ENCODE measurements around the gene RBBP9.

RBBP9 gene

DNA sequence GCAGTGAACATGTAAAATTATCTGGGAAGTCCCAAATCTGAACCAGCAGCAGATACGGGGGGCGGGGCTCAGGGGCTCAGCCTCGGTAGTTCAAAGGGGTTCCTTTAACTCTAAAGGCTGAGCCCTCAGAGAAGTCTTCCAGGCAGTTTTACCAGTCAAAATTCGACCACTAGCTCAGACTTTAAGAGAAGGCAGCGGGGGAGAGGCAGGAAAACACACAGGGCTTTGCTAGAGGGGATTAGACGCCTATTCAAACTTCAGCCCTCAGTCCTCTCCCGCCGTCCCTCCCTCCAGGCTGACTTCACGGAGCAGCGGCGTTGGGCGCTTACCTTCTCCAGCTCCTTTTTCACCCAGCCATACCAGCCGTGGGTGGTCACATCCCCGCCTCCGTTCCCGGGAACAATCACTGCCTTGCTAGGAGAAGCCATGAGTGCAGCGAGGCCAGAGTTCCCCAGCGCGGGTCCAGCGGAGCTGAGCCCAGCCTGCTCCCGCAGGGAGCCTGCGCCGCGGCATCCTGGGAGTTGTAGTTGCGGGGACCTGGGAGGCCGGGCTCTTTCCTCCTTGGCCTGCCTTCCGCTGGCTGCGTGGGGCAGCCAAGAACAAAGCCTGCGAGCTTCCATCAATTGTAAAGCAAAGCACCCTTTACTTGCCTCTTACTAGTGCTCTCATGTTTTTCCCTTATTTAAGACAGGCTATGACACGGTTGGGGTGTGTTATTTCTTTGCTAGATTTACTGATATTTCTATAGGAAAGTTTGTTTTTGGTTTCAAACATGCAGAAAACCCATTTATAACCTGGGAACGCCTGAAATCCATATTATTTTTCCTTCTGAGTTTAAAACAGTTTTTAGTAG lies at the start of gene RBBP9:
RBBP9 (minus strand) TSS at position 486 of the 853 bp plus-strand sequence; CDS start at position 428, 58 bp downstream.
- TF ChIP-seq, protein P1, sequence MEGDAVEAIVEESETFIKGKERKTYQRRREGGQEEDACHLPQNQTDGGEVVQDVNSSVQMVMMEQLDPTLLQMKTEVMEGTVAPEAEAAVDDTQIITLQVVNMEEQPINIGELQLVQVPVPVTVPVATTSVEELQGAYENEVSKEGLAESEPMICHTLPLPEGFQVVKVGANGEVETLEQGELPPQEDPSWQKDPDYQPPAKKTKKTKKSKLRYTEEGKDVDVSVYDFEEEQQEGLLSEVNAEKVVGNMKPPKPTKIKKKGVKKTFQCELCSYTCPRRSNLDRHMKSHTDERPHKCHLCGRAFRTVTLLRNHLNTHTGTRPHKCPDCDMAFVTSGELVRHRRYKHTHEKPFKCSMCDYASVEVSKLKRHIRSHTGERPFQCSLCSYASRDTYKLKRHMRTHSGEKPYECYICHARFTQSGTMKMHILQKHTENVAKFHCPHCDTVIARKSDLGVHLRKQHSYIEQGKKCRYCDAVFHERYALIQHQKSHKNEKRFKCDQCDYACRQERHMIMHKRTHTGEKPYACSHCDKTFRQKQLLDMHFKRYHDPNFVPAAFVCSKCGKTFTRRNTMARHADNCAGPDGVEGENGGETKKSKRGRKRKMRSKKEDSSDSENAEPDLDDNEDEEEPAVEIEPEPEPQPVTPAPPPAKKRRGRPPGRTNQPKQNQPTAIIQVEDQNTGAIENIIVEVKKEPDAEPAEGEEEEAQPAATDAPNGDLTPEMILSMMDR (IDR thresholded peaks at IDR 0.05; ENCODE audit: unreplicated experiment in 3 of 3): no peak
- Mint-ChIP-seq H3K27ac (peak within 1 kb of the TSS; percentile 91 to 98 (median 98)), H3K36me3 (ENCODE audit: low read depth) (peaks cover 13% of the 10 kb centered on the region), H3K27me3 (ENCODE audit: low read depth) (no peaks in the 10 kb centered on the region), H3K4me3 (peak within 1 kb of the TSS; percentile 98 to 99 (median 99)), H3K9me3 (no peaks in the 10 kb centered on the region), H3K4me1 (peaks cover 21% of the 10 kb centered on the region)

DNA sequence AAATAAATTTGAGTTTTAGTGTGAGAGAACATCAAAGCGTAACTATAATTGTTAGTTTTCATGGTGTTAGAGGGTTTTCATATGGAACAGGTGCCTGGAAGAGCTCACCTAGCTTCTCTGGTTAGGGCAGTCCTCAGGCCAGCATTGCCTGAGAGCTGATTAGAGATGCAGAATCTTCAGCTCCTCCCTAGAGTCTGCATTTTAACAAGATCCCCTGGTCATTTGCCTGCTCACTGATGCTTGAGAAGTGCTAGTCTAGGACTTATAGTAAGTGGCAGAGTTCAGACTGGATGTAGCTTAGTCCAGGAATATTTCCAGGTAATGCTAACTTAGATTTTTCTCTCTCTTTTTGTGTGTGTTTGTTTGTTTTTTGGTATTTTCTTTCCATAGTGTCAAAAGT lies 48.5 kb upstream of the RBBP9 start:
- peak overlapping the region; percentile 1 to 70 (median 62) for H3K27ac Mint-ChIP-seq
- H3K27me3 Mint-ChIP-seq (ENCODE audit: low read depth): no peaks in the 10 kb centered on the region
- TF ChIP-seq, protein P1 (IDR thresholded peaks at IDR 0.05; ENCODE audit: unreplicated experiment in 3 of 3): no peak
- no peak overlapping the region for H3K4me3 Mint-ChIP-seq
- H3K36me3 Mint-ChIP-seq (ENCODE audit: low read depth): peaks cover 43% of the 10 kb centered on the region
- H3K9me3 Mint-ChIP-seq: no peaks in the 10 kb centered on the region
- no peaks in the 10 kb centered on the region for H3K4me1 Mint-ChIP-seq

DNA sequence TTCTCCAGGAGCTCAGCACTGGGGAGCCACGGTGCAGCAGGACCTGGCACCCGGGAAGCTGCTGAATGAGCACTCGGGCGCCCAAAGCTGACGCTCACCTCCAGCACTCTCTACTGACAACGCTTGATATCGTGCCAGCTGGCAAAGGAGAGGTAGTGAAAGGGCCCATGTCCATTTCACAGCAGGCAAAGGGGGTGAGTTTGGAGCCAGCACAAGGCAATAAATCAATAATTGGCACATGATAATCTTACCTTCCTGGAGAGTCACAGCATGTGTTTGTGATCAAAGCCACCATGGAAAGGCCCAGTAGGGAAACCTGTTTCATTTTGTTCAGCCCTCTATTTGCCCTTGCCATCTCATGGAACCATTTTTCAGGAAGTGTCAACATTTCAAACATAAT lies 46.9 kb upstream of the RBBP9 start:
- Mint-ChIP-seq H3K27ac (peak overlapping the region in 2 of 3 experiments; percentile 12 to 61), H3K9me3 (peaks cover 6% of the 10 kb centered on the region), H3K27me3 (ENCODE audit: low read depth) (no peaks in the 10 kb centered on the region), H3K4me3 (no peak overlapping the region), H3K4me1 (no peaks in the 10 kb centered on the region), H3K36me3 (ENCODE audit: low read depth) (peaks cover 48% of the 10 kb centered on the region)
- TF ChIP-seq, protein P1 (IDR thresholded peaks at IDR 0.05; ENCODE audit: unreplicated experiment in 3 of 3): no peak

DNA sequence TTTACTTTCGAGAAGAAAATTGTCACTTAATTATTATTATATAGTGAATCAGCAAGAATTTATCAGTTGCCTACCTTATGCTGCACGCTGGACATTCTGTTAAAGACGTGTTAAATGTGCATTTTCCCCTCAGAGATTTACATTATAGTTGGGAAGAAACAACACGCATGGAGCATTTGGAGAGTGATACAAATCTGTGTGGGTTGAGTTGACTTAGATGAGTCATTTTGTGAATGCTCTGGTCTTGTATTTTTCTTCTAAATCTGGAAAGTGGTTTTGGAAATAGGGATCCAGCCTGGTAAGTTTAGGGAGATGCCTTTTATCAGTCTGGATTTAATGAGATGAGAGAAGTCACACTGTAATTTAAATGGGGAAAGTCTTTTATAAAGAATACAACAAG lies 46.2 kb upstream of the RBBP9 start:
- no peaks in the 10 kb centered on the region for H3K27me3 Mint-ChIP-seq (ENCODE audit: low read depth)
- peaks cover 49% of the 10 kb centered on the region for H3K36me3 Mint-ChIP-seq (ENCODE audit: low read depth)
- H3K4me1 Mint-ChIP-seq: no peaks in the 10 kb centered on the region
- TF ChIP-seq, protein P1 (IDR thresholded peaks at IDR 0.05; ENCODE audit: unreplicated experiment in 3 of 3): no peak
- peaks cover 6% of the 10 kb centered on the region for H3K9me3 Mint-ChIP-seq
- H3K4me3 Mint-ChIP-seq: no peak overlapping the region
- H3K27ac Mint-ChIP-seq: no peak overlapping the region

DNA sequence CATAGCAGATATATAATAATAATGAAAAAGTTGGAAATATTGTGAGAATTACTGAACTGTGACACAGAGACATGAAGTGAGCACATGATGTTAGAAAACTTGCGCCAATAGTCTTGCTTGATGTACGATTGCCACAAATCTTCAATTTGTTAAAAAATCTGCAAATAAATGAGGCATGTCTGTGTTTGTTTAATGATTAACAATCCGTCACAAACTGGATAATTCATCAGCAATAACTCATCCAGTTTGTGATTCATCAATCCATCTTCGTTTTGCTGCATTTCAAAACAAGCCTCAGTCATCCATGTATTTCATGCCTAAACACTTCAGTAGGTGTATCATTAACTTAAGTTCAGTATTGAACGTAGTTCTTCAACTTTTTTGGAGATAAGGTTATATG lies 44.7 kb upstream of the RBBP9 start:
- peaks cover 8% of the 10 kb centered on the region for H3K9me3 Mint-ChIP-seq
- H3K4me1 Mint-ChIP-seq: no peaks in the 10 kb centered on the region
- H3K27ac Mint-ChIP-seq: peak overlapping the region; percentile 23 to 75 (median 67)
- peaks cover 59% of the 10 kb centered on the region for H3K36me3 Mint-ChIP-seq (ENCODE audit: low read depth)
- H3K4me3 Mint-ChIP-seq: no peak overlapping the region
- TF ChIP-seq, protein P1 (IDR thresholded peaks at IDR 0.05; ENCODE audit: unreplicated experiment in 3 of 3): no peak
- H3K27me3 Mint-ChIP-seq (ENCODE audit: low read depth): no peaks in the 10 kb centered on the region

DNA sequence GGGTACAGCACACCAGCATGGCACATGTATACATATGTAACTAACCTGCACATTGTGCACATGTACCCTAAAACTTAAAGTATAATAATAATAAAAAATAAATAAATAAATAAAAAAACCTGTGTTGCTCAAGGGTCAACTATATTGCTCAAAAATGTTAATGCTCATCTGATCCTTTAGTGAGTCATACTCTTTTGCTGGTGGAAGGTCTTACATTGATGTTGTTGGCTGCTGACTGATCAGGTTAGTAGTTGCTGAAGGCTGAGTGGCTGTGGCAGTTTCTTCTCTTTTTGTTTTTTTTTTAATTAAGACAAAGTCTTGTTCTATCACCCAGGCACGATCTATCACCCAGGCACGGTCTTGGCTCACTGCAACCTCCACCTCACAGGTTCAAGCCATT lies 40.6 kb upstream of the RBBP9 start:
- H3K27me3 Mint-ChIP-seq (ENCODE audit: low read depth): no peaks in the 10 kb centered on the region
- no peaks in the 10 kb centered on the region for H3K4me1 Mint-ChIP-seq
- H3K4me3 Mint-ChIP-seq: no peak overlapping the region
- TF ChIP-seq, protein P1 (IDR thresholded peaks at IDR 0.05; ENCODE audit: unreplicated experiment in 3 of 3): no peak
- peaks cover 76% of the 10 kb centered on the region for H3K36me3 Mint-ChIP-seq (ENCODE audit: low read depth)
- peaks cover 10% of the 10 kb centered on the region for H3K9me3 Mint-ChIP-seq
- no peak overlapping the region for H3K27ac Mint-ChIP-seq
